Stomach smooth muscle (tissue), 2 donors: Measurements from ENCODE around the gene ORC3.

Source experiments
- H3K27ac ChIP-seq: one replicate; pipeline ENCODE4 v1.7.0; 2013; ENCODE audit warnings: mild to moderate bottlenecking, low read length, inconsistent platforms
- H3K27me3 ChIP-seq, 2 donors: one replicate each; pipeline ENCODE4 v1.7.0; 2013; ENCODE audit warnings: low read length in 2 of 2; ENCODE audit not compliant: insufficient read depth in 2 of 2, control insufficient read depth in 1 of 2
- H3K36me3 ChIP-seq, 2 donors: one replicate each; pipeline ENCODE4 v1.7.0; 2013; ENCODE audit warnings: low read length in 2 of 2; ENCODE audit not compliant: control insufficient read depth in 2 of 2, insufficient read depth in 2 of 2
- H3K4me1 ChIP-seq: one replicate; pipeline ENCODE4 v1.7.0; 2013; ENCODE audit warnings: low read length; ENCODE audit not compliant: control insufficient read depth, insufficient read depth
- H3K4me3 ChIP-seq, 2 donors: one replicate each; pipeline ENCODE4 v1.7.0; 2013; ENCODE audit warnings: low read length in 2 of 2
- H3K9ac ChIP-seq, 2 donors: one replicate each; pipeline ENCODE4 v1.7.0; 2013; ENCODE audit warnings: low read length in 2 of 2, mild to moderate bottlenecking in 1 of 2
- H3K9me3 ChIP-seq, 2 donors: one replicate each; pipeline ENCODE4 v1.7.0; 2013; ENCODE audit warnings: low read length in 2 of 2; ENCODE audit not compliant: control insufficient read depth in 2 of 2
- donor health status: healthy.
- donor health status: Pancreatic carcinoma.

Gene ORC3

GRCh38 chr6:87589693-87590416, at the start of gene ORC3, which contains the start of gene RARS2:
TSS of gene ORC3 (plus strand) at chr6:87590135. CDS start at chr6:87590169, 34 bp downstream.
TSS of gene RARS2 (minus strand) at chr6:87589987. CDS start at chr6:87589957, 30 bp downstream.
- peaks cover 19% of the 10 kb centered on the region for H3K4me1 ChIP-seq
- H3K27me3 ChIP-seq = no peaks in the 10 kb centered on the region
- H3K36me3 ChIP-seq = no peaks in the 10 kb centered on the region
- H3K9me3 ChIP-seq = no peaks in the 10 kb centered on the region
- peak within 1 kb of the TSS; percentile 90 to 100 for H3K4me3 ChIP-seq
- H3K27ac ChIP-seq = peak within 1 kb of the TSS; percentile 74
- H3K9ac ChIP-seq = peak within 1 kb of the TSS; percentile 89 to 95

DNA sequence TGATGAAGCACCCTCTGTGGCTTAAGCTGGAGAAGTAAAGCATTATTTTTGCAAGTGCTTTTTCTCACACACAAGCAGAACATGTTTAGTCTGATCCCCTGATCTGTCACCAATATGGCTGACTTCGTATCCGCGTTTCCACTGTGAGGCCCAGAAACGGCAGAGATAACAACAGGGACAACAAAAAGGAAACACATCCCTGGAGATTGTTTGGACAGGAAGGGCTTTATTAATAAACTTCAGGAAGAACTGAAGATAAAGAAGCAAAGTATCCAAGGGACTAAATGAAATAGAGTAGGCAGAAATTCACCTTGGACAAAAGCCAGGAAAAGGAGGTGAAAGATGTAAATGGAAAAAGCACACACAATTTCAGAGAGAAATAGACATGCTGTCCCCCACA, 49.4 kb upstream of the ORC3 start:
- Histone ChIP-seq H3K9ac (no peak overlapping the region), H3K4me1 (no peaks in the 10 kb centered on the region), H3K27ac (no peak overlapping the region), H3K36me3 (peaks cover 10 to 15% of the 10 kb centered on the region in 2 donors), H3K9me3 (no peaks in the 10 kb centered on the region), H3K4me3 (no peak overlapping the region), H3K27me3 (no peaks in the 10 kb centered on the region)

DNA sequence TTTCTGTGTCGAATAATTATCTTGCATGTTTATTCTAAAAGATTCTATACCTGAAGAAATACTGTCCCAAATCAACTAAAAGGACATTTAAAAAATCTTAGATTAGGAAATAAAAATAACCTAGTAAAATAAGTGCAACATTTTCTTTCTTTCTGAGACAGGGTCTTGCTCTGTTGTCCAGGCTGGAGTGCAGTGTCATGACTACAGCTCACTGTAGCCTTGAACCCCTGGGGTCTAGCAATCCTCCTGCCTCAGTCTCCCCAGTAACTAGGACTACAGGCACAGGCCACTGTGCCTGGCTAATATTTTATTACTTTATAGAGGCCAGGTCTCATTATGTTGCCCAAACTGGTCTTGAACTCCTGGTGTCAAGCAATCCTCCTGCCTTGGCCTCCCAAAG, 48.9 kb upstream of the ORC3 start:
- H3K27me3 ChIP-seq = no peaks in the 10 kb centered on the region
- H3K27ac ChIP-seq = no peak overlapping the region
- no peaks in the 10 kb centered on the region for H3K9me3 ChIP-seq
- no peak overlapping the region for H3K9ac ChIP-seq
- H3K36me3 ChIP-seq = peaks cover 11 to 15% of the 10 kb centered on the region in 2 donors
- H3K4me1 ChIP-seq = no peaks in the 10 kb centered on the region
- no peak overlapping the region for H3K4me3 ChIP-seq

GRCh38 chr6:87541744-87542143, 48.2 kb upstream of the ORC3 start:
- peaks cover 15 to 16% of the 10 kb centered on the region in 2 donors for H3K36me3 ChIP-seq
- H3K27me3 ChIP-seq = no peaks in the 10 kb centered on the region
- no peak overlapping the region for H3K4me3 ChIP-seq
- H3K4me1 ChIP-seq = no peaks in the 10 kb centered on the region
- no peak overlapping the region for H3K9ac ChIP-seq
- H3K27ac ChIP-seq = no peak overlapping the region
- no peaks in the 10 kb centered on the region for H3K9me3 ChIP-seq

DNA sequence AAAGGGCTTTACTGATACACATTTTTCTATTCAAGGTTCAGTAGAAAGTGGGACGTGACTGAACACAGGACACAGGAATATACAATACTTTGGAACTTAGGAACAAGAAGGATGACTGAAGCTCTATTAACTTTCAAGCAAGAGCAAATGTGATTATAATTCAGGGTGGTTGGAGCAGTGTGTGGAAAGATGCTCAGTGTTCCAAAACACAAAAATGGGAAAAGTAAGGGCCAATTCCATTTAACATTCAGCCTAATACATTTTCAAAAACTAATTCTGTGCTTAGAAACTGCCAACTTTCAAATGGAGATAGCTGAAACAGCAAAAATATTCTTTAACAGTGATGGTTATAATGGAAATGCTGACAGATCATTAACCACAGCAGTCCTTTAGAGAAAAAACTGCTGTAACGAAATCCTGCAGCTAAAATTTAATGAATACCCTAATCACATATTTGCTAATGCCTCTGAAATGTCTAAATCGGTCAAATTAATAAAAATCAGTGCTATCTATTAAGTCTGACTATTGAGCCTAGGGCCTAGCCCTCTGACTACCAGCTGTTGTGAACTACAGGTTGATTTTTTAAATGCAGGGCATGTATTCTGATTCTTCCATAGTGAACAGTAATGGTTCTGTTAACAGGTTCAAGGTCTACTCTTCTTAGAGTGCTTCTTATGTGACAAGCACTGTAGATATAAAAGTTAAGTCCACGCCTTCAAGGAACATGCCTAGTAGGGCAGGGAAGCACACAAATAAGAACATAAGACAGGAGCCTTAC, 46.0 kb upstream of the ORC3 start:
- Histone ChIP-seq H3K36me3 (peaks cover 15 to 16% of the 10 kb centered on the region in 2 donors), H3K9me3 (no peaks in the 10 kb centered on the region), H3K4me1 (no peaks in the 10 kb centered on the region), H3K4me3 (no peak overlapping the region), H3K9ac (no peak overlapping the region), H3K27ac (no peak overlapping the region), H3K27me3 (no peaks in the 10 kb centered on the region)

DNA sequence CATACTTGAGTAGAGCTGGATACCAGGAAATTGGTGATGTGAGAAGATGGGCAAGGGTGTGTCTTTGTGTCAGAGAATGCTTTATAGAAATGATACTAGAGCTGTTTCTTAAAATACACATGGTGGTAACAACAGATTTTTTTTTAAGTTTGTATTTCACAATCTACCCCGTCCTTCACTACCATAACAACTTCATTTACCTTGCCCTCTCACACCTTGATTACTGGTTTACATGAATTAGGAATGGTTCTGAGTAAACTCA, 45.5 kb upstream of the ORC3 start:
- Histone ChIP-seq H3K4me1 (no peaks in the 10 kb centered on the region), H3K9ac (no peak overlapping the region), H3K27me3 (no peaks in the 10 kb centered on the region), H3K9me3 (no peaks in the 10 kb centered on the region), H3K27ac (no peak overlapping the region), H3K36me3 (peaks cover 15 to 16% of the 10 kb centered on the region in 2 donors), H3K4me3 (no peak overlapping the region)

- Histone ChIP-seq H3K4me1 (no peaks in the 10 kb centered on the region), H3K9ac (no peak overlapping the region), H3K9me3 (no peaks in the 10 kb centered on the region), H3K36me3 (peaks cover 7 to 8% of the 10 kb centered on the region in 2 donors), H3K4me3 (no peak overlapping the region), H3K27ac (no peak overlapping the region), H3K27me3 (no peaks in the 10 kb centered on the region)
Measured at GRCh38 chr6:87551799-87552198, 38.1 kb upstream of the ORC3 start.

DNA sequence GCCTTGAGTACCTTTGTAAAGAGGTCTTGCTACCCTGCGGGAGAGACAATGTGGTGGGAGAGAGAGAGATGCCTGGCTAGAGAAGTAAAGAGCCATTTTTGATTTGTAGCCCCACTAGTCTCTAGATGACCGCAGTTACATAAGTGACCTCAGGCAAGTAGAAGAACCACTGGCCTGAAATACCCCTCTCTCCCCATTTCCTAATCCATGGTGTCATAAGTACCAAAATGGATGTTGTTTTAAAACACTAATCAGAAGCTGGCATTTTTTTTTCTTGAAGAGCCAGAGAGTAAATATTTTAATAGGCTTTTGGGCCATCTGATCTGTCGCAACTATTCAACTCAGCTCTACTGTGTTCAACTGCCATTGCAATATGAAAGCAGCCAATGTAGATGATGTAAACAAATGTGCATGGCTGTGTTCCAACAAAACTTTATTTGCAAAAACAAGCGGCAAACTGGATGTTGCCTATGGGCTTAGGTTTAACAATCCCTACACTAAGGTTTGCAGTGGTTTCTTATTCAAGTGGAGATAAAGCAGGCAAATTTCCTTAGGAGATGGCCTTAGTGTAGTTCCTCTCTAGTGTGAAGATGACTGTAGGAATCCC, 36.7 kb upstream of the ORC3 start:
- no peaks in the 10 kb centered on the region for H3K27me3 ChIP-seq
- peaks cover 7 to 12% of the 10 kb centered on the region in 2 donors for H3K36me3 ChIP-seq

GRCh38 chr6:87555506-87555905, 34.4 kb upstream of the ORC3 start:
- Histone ChIP-seq H3K27ac (no peak overlapping the region), H3K36me3 (peaks cover 10% of the 10 kb centered on the region in 2 donors), H3K4me1 (no peaks in the 10 kb centered on the region), H3K9ac (no peak overlapping the region), H3K9me3 (no peaks in the 10 kb centered on the region), H3K27me3 (no peaks in the 10 kb centered on the region), H3K4me3 (no peak overlapping the region)

More for the DNA sequence above, 36.7 kb upstream of the ORC3 start:
- Histone ChIP-seq H3K4me1 (no peaks in the 10 kb centered on the region), H3K9ac (no peak overlapping the region), H3K27ac (no peak overlapping the region), H3K9me3 (no peaks in the 10 kb centered on the region), H3K4me3 (no peak overlapping the region)

DNA sequence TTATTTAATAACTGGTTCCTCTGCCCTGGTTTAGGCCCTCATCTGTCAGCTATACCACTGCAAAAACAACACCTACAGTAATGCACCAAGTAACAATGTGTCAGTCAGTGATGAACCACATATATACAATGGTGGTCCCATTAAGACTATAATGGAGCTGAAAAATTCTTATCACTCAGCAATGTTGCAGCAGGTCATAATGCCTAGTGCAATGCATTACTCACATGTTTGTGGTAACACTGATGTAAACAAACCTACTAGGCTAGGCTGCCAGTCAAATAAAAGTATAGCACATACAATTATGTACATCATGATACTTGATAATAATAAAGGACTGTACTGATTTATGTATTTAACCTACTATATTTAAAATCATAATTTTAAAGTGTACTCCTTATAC, 31.5 kb upstream of the ORC3 start:
- Histone ChIP-seq H3K9ac (no peak overlapping the region), H3K9me3 (no peaks in the 10 kb centered on the region), H3K27me3 (no peaks in the 10 kb centered on the region), H3K27ac (no peak overlapping the region), H3K36me3 (peaks cover 9 to 26% of the 10 kb centered on the region in 2 donors), H3K4me1 (no peaks in the 10 kb centered on the region), H3K4me3 (no peak overlapping the region)
